D721Med (cell line): ENCODE results near the gene PLD4.
"Not testable (repeated sequence)": the region's sequence is repeated elsewhere in the genome, so short reads cannot be mapped to it uniquely, and the experiment has no call there.

Experiments used
- DNase-seq: peaks from one replicate; pipeline ENCODE4 v3.0.0; 2011; ENCODE audit warnings: low spot score; ENCODE audit not compliant: insufficient read length
- FAIRE-seq: peaks from 2 replicates; lab custom pipeline; 2011; peaks lifted over from hg19 to GRCh38; lab: Jason Lieb, UNC
- CTCF ChIP-seq: IDR thresholded peaks from 2 replicates; pipeline ENCODE4 v1.5.1; 2012; ENCODE audit warnings: mild to moderate bottlenecking, control low read depth; ENCODE audit not compliant: insufficient read depth; ENCODE audit errors: missing control alignments

PLD4 gene

DNA sequence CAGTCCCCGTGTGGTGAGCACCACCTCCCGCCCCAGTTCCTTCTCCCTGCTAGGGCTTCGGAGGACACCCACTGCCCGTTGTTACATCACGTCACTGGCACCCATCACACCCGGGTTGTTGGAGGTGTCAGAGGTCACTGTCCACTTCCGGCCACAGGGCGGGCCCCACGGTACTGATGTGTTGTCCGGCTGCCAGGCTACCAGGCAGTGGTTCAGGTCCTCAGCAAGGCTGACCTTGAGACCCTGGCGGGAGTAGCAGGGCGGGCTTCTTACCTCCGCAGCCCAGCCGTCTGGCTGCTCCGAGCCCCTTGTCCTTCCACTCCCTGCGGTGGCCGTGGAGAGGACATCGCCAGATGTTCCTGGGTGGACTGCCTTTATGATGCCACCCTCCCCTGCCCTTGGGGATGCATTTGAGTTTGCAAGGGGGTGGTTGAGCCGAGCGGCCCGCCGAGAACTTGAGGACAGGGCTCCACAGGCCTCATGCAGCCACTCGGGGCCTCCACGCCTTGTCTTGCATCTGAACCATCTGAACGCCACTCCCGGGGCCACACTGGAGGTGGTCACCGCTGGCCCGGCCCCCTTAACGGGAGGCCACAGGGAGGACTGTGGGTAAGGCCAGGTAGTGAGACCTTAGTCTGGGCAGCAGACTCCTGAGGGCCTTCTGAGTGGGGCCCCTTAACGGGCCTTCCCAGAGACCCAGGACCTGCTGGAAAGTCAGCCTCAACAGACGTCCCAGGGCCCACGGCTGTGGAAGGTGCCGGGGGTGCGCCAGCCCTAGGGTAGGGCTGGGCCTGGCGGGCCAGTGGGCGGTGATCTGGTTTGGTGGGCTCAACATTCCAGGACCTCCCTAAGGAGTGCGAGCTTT lies 27.1 kb upstream of the PLD4 start:
- TF ChIP-seq CTCF = no peak

DNA sequence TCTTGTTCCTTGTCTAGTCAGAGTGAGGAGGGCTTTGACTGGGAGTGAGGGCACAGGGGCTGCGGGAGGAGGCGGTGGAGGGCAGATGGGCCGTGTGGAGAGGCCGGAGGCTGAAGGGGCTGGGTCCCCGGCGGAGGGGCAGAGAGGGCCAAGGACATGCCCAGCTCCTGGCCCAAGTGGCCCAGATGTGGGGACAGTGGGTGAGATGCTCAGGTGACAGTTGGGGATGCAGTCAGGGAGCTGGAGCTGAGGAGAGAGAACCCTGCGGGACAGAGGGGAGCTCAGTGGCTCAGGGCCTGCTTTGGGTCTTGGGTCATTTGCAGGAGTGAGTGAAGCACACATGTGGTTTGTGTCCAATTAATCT lies 26.5 kb upstream of the PLD4 start:
- DNase-seq (no peak), FAIRE-seq (no peak)
- no peak for TF ChIP-seq CTCF

More for the DNA sequence above, 27.1 kb upstream of the PLD4 start:
- no peak for FAIRE-seq
- DNase-seq = no peak

- FAIRE-seq (no peak), DNase-seq (no peak)
- TF ChIP-seq CTCF = no peak
Measured at GRCh38 chr14:104898870-104899510, 25.7 kb upstream of the PLD4 start.

DNA sequence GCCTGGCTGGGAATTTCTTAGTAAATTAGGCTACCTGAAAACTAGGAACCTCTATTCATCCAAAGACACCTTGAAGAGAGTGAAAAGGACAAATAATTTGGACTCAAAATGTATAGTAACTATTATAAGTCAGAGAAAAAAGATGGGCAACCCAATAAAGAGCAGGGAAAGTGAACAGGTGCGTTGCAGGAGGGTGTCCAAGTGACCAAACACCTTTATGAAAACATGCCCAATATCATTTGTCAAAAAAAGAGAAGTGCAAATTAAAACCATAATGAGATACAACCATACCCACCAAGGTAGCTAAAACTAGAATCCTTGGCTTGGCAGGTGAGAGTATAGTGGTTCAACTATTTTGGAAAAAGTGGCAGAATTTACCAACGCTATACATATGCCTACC lies 24.9 kb upstream of the PLD4 start:
- no peak for TF ChIP-seq CTCF
- no peak for DNase-seq
- FAIRE-seq = no peak

GRCh38 chr14:104900639-104901512 lies 23.8 kb upstream of the PLD4 start:
- TF ChIP-seq CTCF = no peak
- FAIRE-seq = no peak
- no peak for DNase-seq

- TF ChIP-seq CTCF = no peak
- FAIRE-seq (no peak), DNase-seq (no peak)
Measured at GRCh38 chr14:104903990-104904389, 20.7 kb upstream of the PLD4 start.

GRCh38 chr14:104904650-104905578 lies 19.8 kb upstream of the PLD4 start:
- not testable (repeated sequence) for FAIRE-seq, DNase-seq

GRCh38 chr14:104905579-104905933 lies 19.1 kb upstream of the PLD4 start:
- not testable (repeated sequence) for FAIRE-seq, DNase-seq
